ENCODE data around the gene NLGN2.

DNA sequence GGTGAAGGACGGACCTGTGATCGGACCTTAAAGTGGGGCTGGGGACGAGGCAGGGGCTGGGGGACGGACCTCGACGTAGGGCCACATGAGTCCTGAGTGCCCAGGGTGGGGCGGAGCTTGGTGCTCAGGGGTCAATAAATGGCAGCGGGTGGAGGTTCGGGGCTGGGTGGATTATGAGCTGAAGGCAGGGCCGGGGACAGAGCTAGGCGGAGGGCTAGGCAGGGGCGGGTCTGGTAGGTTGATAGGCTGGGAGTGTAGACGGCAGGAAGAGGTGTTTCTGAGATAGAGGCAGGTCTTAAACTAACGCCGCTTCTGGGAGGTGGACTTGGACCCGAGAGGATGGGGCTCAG is 37.9 kb downstream of the NLGN2 start:
- no peak for TF ChIP-seq CTCF (IDR thresholded peaks at IDR 0.05)
- no peak for TF ChIP-seq POLR2A (IDR thresholded peaks at IDR 0.05)
